ENCODE data around the gene EXD3. TPM values are rescaled to one million over a fixed set of nuclear protein-coding genes. Genes with fewer than 3 reads are reported as not detected.

The EXD3 gene
- total RNA-seq, 1 donor from 2014 or later: 24.5 TPM

DNA sequence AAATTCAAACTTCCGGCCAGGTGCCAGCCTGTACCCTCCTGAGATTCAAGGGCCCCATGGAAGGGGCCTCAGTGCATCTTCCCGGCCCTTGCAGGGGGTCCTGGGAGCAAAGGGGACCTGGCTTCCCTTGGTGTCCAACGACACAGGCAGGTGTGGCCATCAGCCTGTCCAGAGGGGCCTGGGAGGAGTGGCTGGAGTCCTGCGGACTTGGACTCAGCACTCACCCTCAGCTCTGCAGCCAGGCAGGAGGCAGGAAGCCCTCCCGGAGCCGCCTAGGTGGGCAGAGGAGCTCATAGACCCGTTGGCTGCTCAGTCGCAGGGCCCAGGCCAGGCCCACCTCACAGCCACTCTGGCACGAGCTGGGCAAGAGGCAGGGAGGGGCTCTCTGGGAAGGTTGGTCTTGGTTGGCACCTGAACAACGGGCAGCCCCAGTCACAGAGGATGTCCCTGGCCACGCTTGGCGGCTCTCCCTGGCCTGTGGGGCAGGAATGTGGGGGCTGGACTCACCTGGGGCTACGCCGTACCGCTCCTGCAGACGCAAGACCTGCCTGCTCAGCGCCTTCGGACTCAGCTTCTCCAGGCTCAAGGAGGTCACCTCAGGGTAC, 67.1 kb downstream of the EXD3 start:
- H3K4me3 Mint-ChIP-seq (ENCODE audit: unreplicated experiment): no peak overlapping the region
- H3K27me3 Mint-ChIP-seq (ENCODE audit: unreplicated experiment): no peaks in the 10 kb centered on the region
- H3K27ac Mint-ChIP-seq (ENCODE audit: unreplicated experiment): no peak overlapping the region
- H3K9me3 Mint-ChIP-seq (ENCODE audit: unreplicated experiment): peaks cover 12% of the 10 kb centered on the region
- DNase-seq: no peak
- H3K4me1 Mint-ChIP-seq (ENCODE audit: low read depth, unreplicated experiment): no peaks in the 10 kb centered on the region
- TF ChIP-seq, protein P1, sequence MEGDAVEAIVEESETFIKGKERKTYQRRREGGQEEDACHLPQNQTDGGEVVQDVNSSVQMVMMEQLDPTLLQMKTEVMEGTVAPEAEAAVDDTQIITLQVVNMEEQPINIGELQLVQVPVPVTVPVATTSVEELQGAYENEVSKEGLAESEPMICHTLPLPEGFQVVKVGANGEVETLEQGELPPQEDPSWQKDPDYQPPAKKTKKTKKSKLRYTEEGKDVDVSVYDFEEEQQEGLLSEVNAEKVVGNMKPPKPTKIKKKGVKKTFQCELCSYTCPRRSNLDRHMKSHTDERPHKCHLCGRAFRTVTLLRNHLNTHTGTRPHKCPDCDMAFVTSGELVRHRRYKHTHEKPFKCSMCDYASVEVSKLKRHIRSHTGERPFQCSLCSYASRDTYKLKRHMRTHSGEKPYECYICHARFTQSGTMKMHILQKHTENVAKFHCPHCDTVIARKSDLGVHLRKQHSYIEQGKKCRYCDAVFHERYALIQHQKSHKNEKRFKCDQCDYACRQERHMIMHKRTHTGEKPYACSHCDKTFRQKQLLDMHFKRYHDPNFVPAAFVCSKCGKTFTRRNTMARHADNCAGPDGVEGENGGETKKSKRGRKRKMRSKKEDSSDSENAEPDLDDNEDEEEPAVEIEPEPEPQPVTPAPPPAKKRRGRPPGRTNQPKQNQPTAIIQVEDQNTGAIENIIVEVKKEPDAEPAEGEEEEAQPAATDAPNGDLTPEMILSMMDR (IDR thresholded peaks at IDR 0.05; ENCODE audit: partially characterized antibody, unreplicated experiment): no peak
- H3K36me3 Mint-ChIP-seq (ENCODE audit: unreplicated experiment): peaks cover 17% of the 10 kb centered on the region

GRCh38 chr9:137354845-137355760, 67.9 kb downstream of the EXD3 start:
- no peak overlapping the region for H3K27ac Mint-ChIP-seq (ENCODE audit: unreplicated experiment)
- no peak overlapping the region for H3K4me3 Mint-ChIP-seq (ENCODE audit: unreplicated experiment)
- peaks cover 17% of the 10 kb centered on the region for H3K36me3 Mint-ChIP-seq (ENCODE audit: unreplicated experiment)
- H3K27me3 Mint-ChIP-seq (ENCODE audit: unreplicated experiment): no peaks in the 10 kb centered on the region
- TF ChIP-seq, protein P1 (IDR thresholded peaks at IDR 0.05; ENCODE audit: partially characterized antibody, unreplicated experiment): no peak
- no peaks in the 10 kb centered on the region for H3K4me1 Mint-ChIP-seq (ENCODE audit: low read depth, unreplicated experiment)
- no peak for DNase-seq
- peaks cover 12% of the 10 kb centered on the region for H3K9me3 Mint-ChIP-seq (ENCODE audit: unreplicated experiment)

DNA sequence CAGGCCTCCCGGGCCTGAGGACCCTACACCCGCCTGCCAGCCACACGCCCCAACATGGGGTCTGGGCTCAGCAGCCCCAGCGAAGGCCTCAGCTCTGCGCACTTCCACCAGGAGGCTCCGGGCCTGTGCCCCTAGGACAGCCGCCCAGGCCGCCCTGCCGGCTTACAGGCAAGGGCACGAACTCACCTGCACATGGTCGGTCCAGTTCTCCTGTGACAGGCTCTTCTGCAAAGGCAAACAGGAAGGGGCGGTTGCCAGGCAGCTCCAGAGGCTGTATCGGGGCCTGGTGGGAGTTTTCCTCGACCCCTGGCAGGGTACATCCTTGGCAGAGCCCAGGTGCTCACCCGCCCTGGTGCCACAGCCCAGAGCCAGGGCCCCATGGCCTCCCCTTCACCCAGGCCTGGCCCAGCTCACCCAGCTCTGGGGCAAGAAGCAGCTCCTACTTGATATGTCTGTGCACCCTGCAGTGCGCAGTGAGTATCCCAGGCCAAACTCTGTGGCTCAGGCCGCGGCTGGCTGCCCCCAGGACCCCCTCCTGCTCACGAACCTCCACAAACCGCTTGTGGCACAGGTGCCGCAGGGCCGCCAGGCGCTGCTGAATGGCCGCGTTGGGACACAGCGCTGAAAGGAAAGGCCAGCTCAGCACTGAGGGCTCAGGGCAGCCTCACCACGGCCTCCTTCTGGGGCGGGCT, 68.7 kb downstream of the EXD3 start:
- H3K27me3 Mint-ChIP-seq (ENCODE audit: unreplicated experiment): no peaks in the 10 kb centered on the region
- H3K4me3 Mint-ChIP-seq (ENCODE audit: unreplicated experiment): no peak overlapping the region
- TF ChIP-seq, protein P1 (IDR thresholded peaks at IDR 0.05; ENCODE audit: partially characterized antibody, unreplicated experiment): no peak
- peaks cover 12% of the 10 kb centered on the region for H3K9me3 Mint-ChIP-seq (ENCODE audit: unreplicated experiment)
- H3K36me3 Mint-ChIP-seq (ENCODE audit: unreplicated experiment): peaks cover 17% of the 10 kb centered on the region
- no peak for DNase-seq
- no peaks in the 10 kb centered on the region for H3K4me1 Mint-ChIP-seq (ENCODE audit: low read depth, unreplicated experiment)
- no peak overlapping the region for H3K27ac Mint-ChIP-seq (ENCODE audit: unreplicated experiment)

GRCh38 chr9:137353223-137354152, 69.5 kb downstream of the EXD3 start:
- Mint-ChIP-seq H3K27me3 (ENCODE audit: unreplicated experiment) (no peaks in the 10 kb centered on the region), H3K4me1 (ENCODE audit: low read depth, unreplicated experiment) (no peaks in the 10 kb centered on the region), H3K9me3 (ENCODE audit: unreplicated experiment) (peaks cover 10% of the 10 kb centered on the region), H3K36me3 (ENCODE audit: unreplicated experiment) (peaks cover 15% of the 10 kb centered on the region), H3K4me3 (ENCODE audit: unreplicated experiment) (no peak overlapping the region), H3K27ac (ENCODE audit: unreplicated experiment) (no peak overlapping the region)
- DNase-seq: no peak
- TF ChIP-seq, protein P1 (IDR thresholded peaks at IDR 0.05; ENCODE audit: partially characterized antibody, unreplicated experiment): no peak

All from glutamatergic neuron (in vitro differentiated cells).